ENCODE measurements around the gene SLC6A18. TPM values are rescaled to one million over a fixed set of nuclear protein-coding genes. Genes with fewer than 3 reads are reported as not detected.

Gene SLC6A18
- total RNA-seq, 2 donors from 2014 or later, result not detected

GRCh38 chr5:1199340-1199648, 25.9 kb upstream of the SLC6A18 start:
- Histone ChIP-seq H3K36me3 (replicated peaks in 1 of 2; ENCODE audit: insufficient read depth in 1 of 2, low read depth in 2 of 2) (no peaks in the 10 kb centered on the region), H3K27me3 (no peaks in the 10 kb centered on the region), H3K27ac (no peak overlapping the region), H3K4me1 (peaks cover 8% of the 10 kb centered on the region), H3K4me3 (no peak overlapping the region), H3K9me3 (no peaks in the 10 kb centered on the region)
- TF ChIP-seq, protein P1, sequence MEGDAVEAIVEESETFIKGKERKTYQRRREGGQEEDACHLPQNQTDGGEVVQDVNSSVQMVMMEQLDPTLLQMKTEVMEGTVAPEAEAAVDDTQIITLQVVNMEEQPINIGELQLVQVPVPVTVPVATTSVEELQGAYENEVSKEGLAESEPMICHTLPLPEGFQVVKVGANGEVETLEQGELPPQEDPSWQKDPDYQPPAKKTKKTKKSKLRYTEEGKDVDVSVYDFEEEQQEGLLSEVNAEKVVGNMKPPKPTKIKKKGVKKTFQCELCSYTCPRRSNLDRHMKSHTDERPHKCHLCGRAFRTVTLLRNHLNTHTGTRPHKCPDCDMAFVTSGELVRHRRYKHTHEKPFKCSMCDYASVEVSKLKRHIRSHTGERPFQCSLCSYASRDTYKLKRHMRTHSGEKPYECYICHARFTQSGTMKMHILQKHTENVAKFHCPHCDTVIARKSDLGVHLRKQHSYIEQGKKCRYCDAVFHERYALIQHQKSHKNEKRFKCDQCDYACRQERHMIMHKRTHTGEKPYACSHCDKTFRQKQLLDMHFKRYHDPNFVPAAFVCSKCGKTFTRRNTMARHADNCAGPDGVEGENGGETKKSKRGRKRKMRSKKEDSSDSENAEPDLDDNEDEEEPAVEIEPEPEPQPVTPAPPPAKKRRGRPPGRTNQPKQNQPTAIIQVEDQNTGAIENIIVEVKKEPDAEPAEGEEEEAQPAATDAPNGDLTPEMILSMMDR (IDR thresholded peaks at IDR 0.05), result no peak
- no peak for TF ChIP-seq POLR2A (IDR thresholded peaks at IDR 0.05)
- intact Hi-C loops (cut with DNase I), result no loop called here
- no peak for DNase-seq
- ATAC-seq, result no peak

DNA sequence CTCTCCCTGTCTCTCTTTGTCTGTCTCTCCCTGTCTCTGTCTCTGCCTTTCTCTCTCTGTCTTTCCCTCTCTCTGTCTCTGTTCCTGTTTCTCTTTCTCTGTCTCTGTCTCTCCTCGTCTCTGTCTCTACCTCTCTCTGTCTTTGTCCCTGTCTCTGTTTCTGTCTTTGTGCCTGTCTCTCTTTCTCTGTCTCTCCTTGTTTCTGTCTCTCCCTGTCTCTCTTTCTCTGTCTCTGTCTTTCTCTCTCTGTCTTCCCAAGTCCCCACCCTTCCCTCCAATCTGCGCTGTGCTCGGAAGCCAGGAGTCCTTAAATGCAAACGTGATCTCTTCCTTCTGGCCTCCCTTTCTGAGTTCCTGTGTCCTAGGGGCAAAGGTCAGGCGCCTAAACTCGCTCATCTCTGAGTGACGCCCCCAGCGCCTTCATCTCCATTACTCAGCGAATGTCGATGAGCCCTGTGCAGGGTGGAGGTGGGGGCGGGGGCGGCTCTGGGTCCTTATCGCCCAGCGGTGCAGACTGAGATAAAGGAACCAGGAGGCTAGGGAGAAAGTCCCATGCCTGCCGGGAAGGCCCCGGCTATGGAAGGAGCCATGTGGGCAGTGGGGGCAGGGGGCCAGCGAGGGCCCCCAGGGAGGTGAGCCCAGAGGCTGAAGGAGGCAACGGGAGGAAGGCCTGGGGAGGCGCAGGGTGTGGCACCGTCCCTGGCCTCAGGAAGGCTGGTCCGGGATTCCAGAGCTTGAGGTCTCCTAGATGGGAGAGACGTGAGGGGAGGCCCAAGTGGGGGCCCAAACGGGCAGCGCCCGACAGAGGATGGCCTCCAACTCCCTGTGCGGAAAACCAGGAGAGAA, 25.3 kb upstream of the SLC6A18 start:
- Histone ChIP-seq H3K4me1 (peaks cover 14% of the 10 kb centered on the region), H3K27ac (no peak overlapping the region), H3K27me3 (no peaks in the 10 kb centered on the region), H3K36me3 (replicated peaks in 1 of 2; ENCODE audit: insufficient read depth in 1 of 2, low read depth in 2 of 2) (no peaks in the 10 kb centered on the region), H3K4me3 (no peak overlapping the region), H3K9me3 (no peaks in the 10 kb centered on the region)
- no peak for TF ChIP-seq POLR2A (IDR thresholded peaks at IDR 0.05)
- TF ChIP-seq, protein P1 (IDR thresholded peaks at IDR 0.05), result no peak
- ATAC-seq (no peak), DNase-seq (no peak)
- intact Hi-C loops (cut with DNase I), result no loop called here
- WGBS, 2 donors, result 58 to 70% methylated on average over 26 of the region's 26 CpGs

GRCh38 chr5:1200495-1201326, 24.5 kb upstream of the SLC6A18 start:
- 73 to 83% methylated on average over 11 to 24 of the region's 28 CpGs for WGBS, 2 donors
- Histone ChIP-seq H3K9me3 (no peaks in the 10 kb centered on the region), H3K36me3 (replicated peaks in 1 of 2; ENCODE audit: insufficient read depth in 1 of 2, low read depth in 2 of 2) (no peaks in the 10 kb centered on the region), H3K4me3 (no peak overlapping the region), H3K27ac (no peak overlapping the region), H3K27me3 (no peaks in the 10 kb centered on the region), H3K4me1 (peaks cover 19% of the 10 kb centered on the region)
- DNase-seq (no peak), ATAC-seq (no peak)
- no peak for TF ChIP-seq POLR2A (IDR thresholded peaks at IDR 0.05)
- TF ChIP-seq, protein P1 (IDR thresholded peaks at IDR 0.05), result no peak
- intact Hi-C loops (cut with DNase I), result no loop called here

GRCh38 chr5:1201327-1202025, 23.7 kb upstream of the SLC6A18 start, which contains the start of gene SLC6A19:
TSS of gene SLC6A19 (plus strand) at chr5:1201595. CDS start at chr5:1201651, 56 bp downstream.
- TF ChIP-seq, protein P1 (IDR thresholded peaks at IDR 0.05), result no peak
- no peak for TF ChIP-seq POLR2A (IDR thresholded peaks at IDR 0.05)
- Histone ChIP-seq H3K36me3 (replicated peaks in 1 of 2; ENCODE audit: insufficient read depth in 1 of 2, low read depth in 2 of 2) (no peaks in the 10 kb centered on the region), H3K4me3 (no peak within 1 kb of the TSS), H3K4me1 (peaks cover 19% of the 10 kb centered on the region), H3K27me3 (no peaks in the 10 kb centered on the region), H3K27ac (no peak within 1 kb of the TSS), H3K9me3 (no peaks in the 10 kb centered on the region)
- ATAC-seq (no peak), DNase-seq (peak in 1 of 4 donors; percentile 28)
- 71 to 78% methylated on average over 11 to 34 of the region's 51 CpGs for WGBS, 2 donors
- intact Hi-C loops (cut with DNase I), result no loop called here
